Osteoblast (primary cell): Measurements from ENCODE around the gene TNNI3K. TPM values are rescaled to one million over a fixed set of nuclear protein-coding genes. Genes with fewer than 3 reads are reported as not detected.
"Not testable (repeated sequence)": the region's sequence is repeated elsewhere in the genome, so short reads cannot be mapped to it uniquely, and the experiment has no call there.

ENCODE experiments used
- DNase-seq: peaks from one replicate; pipeline ENCODE4 v3.0.0; 2011; ENCODE audit warnings: low spot score, mixed read lengths; ENCODE audit not compliant: insufficient read length; ENCODE audit errors: missing footprints
- H2AFZ ChIP-seq: 2 replicates; pipeline ENCODE4 v1.6.0; 2011; ENCODE audit warnings: mild to moderate bottlenecking, low read length
- H3K27ac ChIP-seq: 2 replicates; pipeline ENCODE4 v1.5.1; 2011; ENCODE audit warnings: mild to moderate bottlenecking, low read depth, low read length, moderate library complexity
- H3K27me3 ChIP-seq: 2 replicates; pipeline ENCODE4 v1.6.0; 2012; ENCODE audit warnings: mild to moderate bottlenecking, control low read depth, inconsistent platforms, low read length, moderate library complexity; ENCODE audit not compliant: insufficient read depth
- H3K36me3 ChIP-seq: 2 replicates; pipeline ENCODE4 v1.5.1; 2011; ENCODE audit warnings: mild to moderate bottlenecking, low read length, control low read depth, moderate library complexity; ENCODE audit not compliant: insufficient read depth
- H3K4me1 ChIP-seq: 2 replicates; pipeline ENCODE4 v1.5.1; 2011; ENCODE audit warnings: mild to moderate bottlenecking, low read length, control low read depth, moderate library complexity; ENCODE audit not compliant: insufficient read depth
- H3K4me2 ChIP-seq: 2 replicates; pipeline ENCODE4 v1.6.0; 2011; ENCODE audit warnings: mild to moderate bottlenecking, low read length; ENCODE audit not compliant: insufficient read depth
- H3K4me3 ChIP-seq: fragments of 200-600 bp; sonication (generic); 3 replicates; pipeline ENCODE4 v1.5.1; 2012; ENCODE audit warnings: mild to moderate bottlenecking, low read length, inconsistent platforms; ENCODE audit not compliant: insufficient read depth
- H3K79me2 ChIP-seq: 2 replicates; pipeline ENCODE4 v1.6.0; 2012; ENCODE audit warnings: mild to moderate bottlenecking, low read length, control low read depth, inconsistent platforms; ENCODE audit not compliant: insufficient read depth
- H3K9me3 ChIP-seq: 2 replicates; pipeline ENCODE4 v1.5.1; 2011; ENCODE audit warnings: low read depth, low read length, control low read depth
- H4K20me1 ChIP-seq: 2 replicates; pipeline ENCODE4 v1.6.0; 2012; ENCODE audit warnings: mild to moderate bottlenecking, low read length, control low read depth; ENCODE audit not compliant: insufficient read depth
- total RNA-seq: library from RNA; depleted of rRNA; stranded (reverse); fragments of >200 nt; gene quantifications from 2 replicates; pipeline ENCODE4 v1.2.3, GENCODE V29; 2012
- TF ChIP-seq, protein P1 (sequence below): IDR thresholded peaks from 2 replicates; pipeline ENCODE4 v1.5.1; 2011; ENCODE audit warnings: mild to moderate bottlenecking, low read depth, low read length, moderate library complexity; ENCODE audit errors: extremely low read depth

Gene TNNI3K
- total RNA-seq, 1 donor, result 0.72 TPM

DNA sequence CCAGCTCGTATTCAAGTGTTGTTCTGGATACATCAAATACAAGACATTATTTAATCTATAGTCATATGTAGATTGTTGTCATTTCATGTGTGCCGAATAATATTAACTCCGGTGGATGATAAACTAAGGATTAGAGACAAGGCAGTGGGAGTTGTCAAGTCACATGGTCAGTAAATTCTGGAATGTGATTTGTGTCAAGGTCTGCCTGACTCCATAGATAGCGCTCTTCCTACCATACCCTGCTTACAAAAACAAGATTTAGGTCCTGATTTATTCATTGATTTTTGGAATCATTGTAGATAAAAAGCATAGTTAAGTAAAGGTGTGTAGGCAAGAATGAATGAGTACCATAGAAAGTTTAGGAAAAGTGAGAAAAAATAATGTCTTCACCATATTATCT, 2.6 kb downstream of the TNNI3K start:
- no peak for DNase-seq
- H3K9me3 ChIP-seq, result no peaks in the 10 kb centered on the region
- no peak overlapping the region for H2AFZ ChIP-seq
- TF ChIP-seq, protein P1, sequence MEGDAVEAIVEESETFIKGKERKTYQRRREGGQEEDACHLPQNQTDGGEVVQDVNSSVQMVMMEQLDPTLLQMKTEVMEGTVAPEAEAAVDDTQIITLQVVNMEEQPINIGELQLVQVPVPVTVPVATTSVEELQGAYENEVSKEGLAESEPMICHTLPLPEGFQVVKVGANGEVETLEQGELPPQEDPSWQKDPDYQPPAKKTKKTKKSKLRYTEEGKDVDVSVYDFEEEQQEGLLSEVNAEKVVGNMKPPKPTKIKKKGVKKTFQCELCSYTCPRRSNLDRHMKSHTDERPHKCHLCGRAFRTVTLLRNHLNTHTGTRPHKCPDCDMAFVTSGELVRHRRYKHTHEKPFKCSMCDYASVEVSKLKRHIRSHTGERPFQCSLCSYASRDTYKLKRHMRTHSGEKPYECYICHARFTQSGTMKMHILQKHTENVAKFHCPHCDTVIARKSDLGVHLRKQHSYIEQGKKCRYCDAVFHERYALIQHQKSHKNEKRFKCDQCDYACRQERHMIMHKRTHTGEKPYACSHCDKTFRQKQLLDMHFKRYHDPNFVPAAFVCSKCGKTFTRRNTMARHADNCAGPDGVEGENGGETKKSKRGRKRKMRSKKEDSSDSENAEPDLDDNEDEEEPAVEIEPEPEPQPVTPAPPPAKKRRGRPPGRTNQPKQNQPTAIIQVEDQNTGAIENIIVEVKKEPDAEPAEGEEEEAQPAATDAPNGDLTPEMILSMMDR, result no peak
- no peaks in the 10 kb centered on the region for H3K79me2 ChIP-seq
- no peaks in the 10 kb centered on the region for H3K27me3 ChIP-seq
- no peaks in the 10 kb centered on the region for H4K20me1 ChIP-seq
- no peaks in the 10 kb centered on the region for H3K36me3 ChIP-seq
- H3K4me3 ChIP-seq, result no peak overlapping the region
- no peak overlapping the region for H3K27ac ChIP-seq
- no peak overlapping the region for H3K4me2 ChIP-seq
- no peaks in the 10 kb centered on the region for H3K4me1 ChIP-seq

DNA sequence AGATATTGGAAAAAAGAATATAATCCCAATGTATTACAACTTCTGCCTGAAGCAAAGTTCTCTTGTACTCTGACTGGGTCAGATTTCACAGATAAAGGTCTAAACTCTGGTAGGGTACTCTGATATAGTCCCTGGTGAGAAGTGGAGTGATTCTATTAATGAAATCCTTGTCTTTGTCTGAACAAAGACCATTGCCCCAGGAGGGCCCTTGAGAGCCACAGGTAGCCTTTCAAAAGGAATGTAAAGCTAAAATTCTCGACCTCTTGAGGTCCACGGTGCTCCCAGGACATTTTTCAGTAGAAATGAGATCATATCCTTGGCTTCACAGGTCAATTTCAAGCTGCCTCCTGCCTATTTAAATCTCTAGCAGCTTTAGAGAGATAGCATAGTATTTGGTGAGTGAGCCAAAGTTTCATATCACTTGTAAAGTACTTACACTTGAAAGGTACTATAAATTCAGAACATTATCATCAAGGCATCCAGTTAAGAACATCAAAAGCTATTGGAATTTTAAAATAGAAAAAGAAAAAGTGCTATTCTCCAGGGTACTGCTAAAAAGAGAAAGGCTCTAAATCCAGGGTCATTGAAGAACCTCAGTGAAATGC, 10.1 kb downstream of the TNNI3K start:
- Histone ChIP-seq H3K27me3 (no peaks in the 10 kb centered on the region), H3K9me3 (no peaks in the 10 kb centered on the region), H3K79me2 (no peaks in the 10 kb centered on the region), H3K36me3 (no peaks in the 10 kb centered on the region), H3K4me2 (no peak overlapping the region), H3K27ac (no peak overlapping the region), H3K4me1 (no peaks in the 10 kb centered on the region), H3K4me3 (no peak overlapping the region), H2AFZ (no peak overlapping the region), H4K20me1 (no peaks in the 10 kb centered on the region)
- DNase-seq, result peak; percentile 38
- TF ChIP-seq, protein P1, result no peak

DNA sequence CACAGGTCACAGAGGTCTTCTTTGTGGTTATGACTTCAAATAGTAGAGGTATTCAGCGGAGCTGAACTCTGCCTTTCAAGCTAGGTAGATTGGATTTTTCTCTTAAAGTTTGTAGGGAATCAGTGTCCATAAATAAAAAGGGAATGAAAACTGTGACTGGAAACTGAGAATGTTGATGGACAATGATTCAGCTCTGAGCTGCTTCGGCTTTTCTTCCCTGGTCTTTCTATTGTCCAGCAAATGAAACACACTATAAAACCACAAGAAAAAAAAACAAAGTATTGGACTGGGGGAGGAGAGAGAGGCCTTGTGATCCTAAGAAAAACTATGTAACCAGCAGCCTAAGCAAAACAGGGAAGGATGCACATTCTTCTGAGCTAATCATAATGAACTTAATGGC, 11.1 kb downstream of the TNNI3K start:
- H3K4me1 ChIP-seq, result no peaks in the 10 kb centered on the region
- DNase-seq, result no peak
- H3K4me2 ChIP-seq, result no peak overlapping the region
- H3K4me3 ChIP-seq, result no peak overlapping the region
- H3K79me2 ChIP-seq, result no peaks in the 10 kb centered on the region
- no peak overlapping the region for H2AFZ ChIP-seq
- H3K27ac ChIP-seq, result no peak overlapping the region
- TF ChIP-seq, protein P1, result no peak
- H4K20me1 ChIP-seq, result no peaks in the 10 kb centered on the region
- H3K9me3 ChIP-seq, result no peaks in the 10 kb centered on the region
- no peaks in the 10 kb centered on the region for H3K27me3 ChIP-seq
- H3K36me3 ChIP-seq, result no peaks in the 10 kb centered on the region

DNA sequence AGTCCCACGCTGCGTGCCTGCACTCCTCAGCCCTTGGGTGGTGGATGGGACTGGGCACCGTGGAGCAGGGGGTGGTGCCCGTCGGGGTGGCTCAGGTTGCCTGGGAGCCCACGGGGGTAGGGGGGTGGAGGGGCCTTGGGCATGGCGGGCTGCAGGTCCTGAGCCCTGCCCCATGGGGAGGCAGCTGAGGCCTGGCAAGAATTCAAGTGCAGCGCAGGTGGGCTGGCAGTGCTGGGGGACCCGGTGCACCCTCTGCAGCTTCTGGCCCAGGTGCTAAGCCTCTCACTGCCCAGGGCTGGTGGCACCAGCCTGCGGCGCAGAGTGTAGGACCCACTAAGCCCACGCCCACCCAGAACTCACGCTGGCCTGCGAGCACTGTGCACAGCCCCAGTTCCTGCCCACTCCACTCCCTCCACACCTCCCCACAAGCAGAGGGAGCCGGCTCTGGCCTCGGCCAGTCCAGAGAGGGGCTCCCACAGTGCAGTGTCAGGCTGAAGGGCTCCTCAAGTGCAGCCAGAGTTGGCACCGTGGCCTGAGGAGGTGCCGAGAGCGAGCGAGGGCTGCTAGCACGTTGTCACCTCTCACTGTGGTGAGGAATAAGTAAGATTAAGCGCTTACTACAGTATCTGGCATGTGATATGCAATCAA, 12.8 kb downstream of the TNNI3K start:
- H3K4me2 ChIP-seq, result no peak overlapping the region
- H3K9me3 ChIP-seq, result no peaks in the 10 kb centered on the region
- H3K27ac ChIP-seq, result no peak overlapping the region
- DNase-seq, result no peak
- no peaks in the 10 kb centered on the region for H3K4me1 ChIP-seq
- H4K20me1 ChIP-seq, result no peaks in the 10 kb centered on the region
- H2AFZ ChIP-seq, result no peak overlapping the region
- H3K79me2 ChIP-seq, result no peaks in the 10 kb centered on the region
- H3K36me3 ChIP-seq, result no peaks in the 10 kb centered on the region
- H3K27me3 ChIP-seq, result no peaks in the 10 kb centered on the region
- TF ChIP-seq, protein P1, result no peak
- no peak overlapping the region for H3K4me3 ChIP-seq

DNA sequence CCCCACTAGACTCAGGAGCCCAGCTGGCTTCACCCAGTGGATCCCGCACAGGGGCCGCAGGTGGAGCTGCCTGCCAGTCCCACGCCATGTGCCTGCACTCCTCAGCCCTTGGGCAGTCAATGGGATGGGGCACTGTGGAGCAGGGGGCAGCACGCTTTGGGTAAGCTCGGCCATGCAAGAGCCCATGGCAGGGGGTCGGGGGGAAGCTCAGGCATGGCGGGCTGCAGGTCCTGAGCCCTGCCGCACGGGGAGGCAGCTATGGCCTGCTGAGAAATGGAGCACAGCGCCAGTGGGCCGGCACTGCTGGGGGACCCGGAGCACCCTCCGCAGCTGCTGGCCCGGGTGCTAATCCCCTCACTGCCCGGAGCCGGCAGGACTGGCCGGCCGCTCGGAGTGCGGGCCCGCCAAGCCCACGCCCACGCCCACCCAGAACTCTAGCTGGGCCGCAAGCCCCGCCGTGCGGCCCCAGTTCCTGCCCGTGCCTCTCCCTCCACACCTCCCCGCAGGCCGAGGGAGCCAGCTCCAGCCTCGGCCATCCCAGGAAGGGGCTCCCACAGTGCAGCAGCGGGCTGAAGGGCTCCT, 18.1 kb downstream of the TNNI3K start:
- not testable (repeated sequence) for H2AFZ ChIP-seq, H3K9me3 ChIP-seq, H3K4me3 ChIP-seq

More for the DNA sequence above, 18.1 kb downstream of the TNNI3K start:
- H4K20me1 ChIP-seq, H3K4me2 ChIP-seq, H3K36me3 ChIP-seq, H3K27ac ChIP-seq, H3K27me3 ChIP-seq, DNase-seq, H3K4me1 ChIP-seq, H3K79me2 ChIP-seq: not testable (repeated sequence)
